ENCODE results near the gene NELL1.

NELL1 gene

GRCh38 chr11:20873054-20873453 lies 203.7 kb downstream of the NELL1 start:
- no peak for DNase-seq (ENCODE audit: low read depth in 2 of 2)

- no peak for DNase-seq (ENCODE audit: low read depth in 2 of 2)
These were observed 205.0 kb downstream of the NELL1 start for GRCh38 chr11:20874358-20874757.

GRCh38 chr11:20875889-20876288 lies 206.5 kb downstream of the NELL1 start:
- DNase-seq (ENCODE audit: low read depth in 2 of 2) = no peak

- no peak for DNase-seq (ENCODE audit: low read depth in 2 of 2)
These were observed 207.4 kb downstream of the NELL1 start for GRCh38 chr11:20876738-20877137.

- no peak for DNase-seq (ENCODE audit: low read depth in 2 of 2)
These were observed 210.7 kb downstream of the NELL1 start for GRCh38 chr11:20880094-20880493.

GRCh38 chr11:20881328-20882079 lies 212.1 kb downstream of the NELL1 start:
- DNase-seq (ENCODE audit: low read depth in 2 of 2) = no peak

- no peak for DNase-seq (ENCODE audit: low read depth in 2 of 2)
These were observed 217.8 kb downstream of the NELL1 start for GRCh38 chr11:20887137-20887536.

GRCh38 chr11:20894296-20894695 lies 224.9 kb downstream of the NELL1 start:
- DNase-seq (ENCODE audit: low read depth in 2 of 2) = no peak

- DNase-seq (ENCODE audit: low read depth in 2 of 2) = no peak
These were observed 240.8 kb downstream of the NELL1 start for GRCh38 chr11:20909995-20910726.

- no peak for DNase-seq (ENCODE audit: low read depth in 2 of 2)
These were observed 241.3 kb downstream of the NELL1 start for GRCh38 chr11:20910733-20911132.

GRCh38 chr11:20912065-20912821 lies 242.9 kb downstream of the NELL1 start:
- DNase-seq (ENCODE audit: low read depth in 2 of 2) = no peak

- DNase-seq (ENCODE audit: low read depth in 2 of 2) = no peak
These were observed 243.6 kb downstream of the NELL1 start for GRCh38 chr11:20912922-20913512.

GRCh38 chr11:20917306-20917705 lies 247.9 kb downstream of the NELL1 start:
- no peak for DNase-seq (ENCODE audit: low read depth in 2 of 2)

- DNase-seq (ENCODE audit: low read depth in 2 of 2) = no peak
These were observed 257.6 kb downstream of the NELL1 start for GRCh38 chr11:20926799-20927540.

GRCh38 chr11:20931029-20931428 lies 261.6 kb downstream of the NELL1 start:
- no peak for DNase-seq (ENCODE audit: low read depth in 2 of 2)

GRCh38 chr11:20933086-20933485 lies 263.7 kb downstream of the NELL1 start:
- no peak for DNase-seq (ENCODE audit: low read depth in 2 of 2)

GRCh38 chr11:20933958-20934357 lies 264.6 kb downstream of the NELL1 start:
- no peak for DNase-seq (ENCODE audit: low read depth in 2 of 2)

- DNase-seq (ENCODE audit: low read depth in 2 of 2) = no peak
These were observed 265.1 kb downstream of the NELL1 start for GRCh38 chr11:20934516-20934915.

- DNase-seq (ENCODE audit: low read depth in 2 of 2) = no peak
These were observed 268.4 kb downstream of the NELL1 start for GRCh38 chr11:20937826-20938225.

- no peak for DNase-seq (ENCODE audit: low read depth in 2 of 2)
These were observed 280.2 kb downstream of the NELL1 start for GRCh38 chr11:20949585-20949984.

- DNase-seq (ENCODE audit: low read depth in 2 of 2) = no peak
These were observed 293.2 kb downstream of the NELL1 start for GRCh38 chr11:20962581-20962980.
